Measurements from ENCODE around the gene MYORG. TPM values are rescaled to one million over a fixed set of nuclear protein-coding genes. Genes with fewer than 3 reads are reported as not detected.

The MYORG gene
- polyA plus RNA-seq, 1 experiment, result 0.22 TPM

- POLR2A ChIA-PET, result no interaction called here
- Histone ChIP-seq H3K27me3 (ENCODE audit: control insufficient read depth, insufficient read depth, low read length) (peaks cover 3% of the 10 kb centered on the region; the same call in 1 of the 2 replicates), H3K36me3 (ENCODE audit: control insufficient read depth, insufficient read depth, low read length) (no peaks in the 10 kb centered on the region), H3K4me3 (ENCODE audit: low read depth, low read length) (no peak overlapping the region)
- TF ChIP-seq, protein P1, sequence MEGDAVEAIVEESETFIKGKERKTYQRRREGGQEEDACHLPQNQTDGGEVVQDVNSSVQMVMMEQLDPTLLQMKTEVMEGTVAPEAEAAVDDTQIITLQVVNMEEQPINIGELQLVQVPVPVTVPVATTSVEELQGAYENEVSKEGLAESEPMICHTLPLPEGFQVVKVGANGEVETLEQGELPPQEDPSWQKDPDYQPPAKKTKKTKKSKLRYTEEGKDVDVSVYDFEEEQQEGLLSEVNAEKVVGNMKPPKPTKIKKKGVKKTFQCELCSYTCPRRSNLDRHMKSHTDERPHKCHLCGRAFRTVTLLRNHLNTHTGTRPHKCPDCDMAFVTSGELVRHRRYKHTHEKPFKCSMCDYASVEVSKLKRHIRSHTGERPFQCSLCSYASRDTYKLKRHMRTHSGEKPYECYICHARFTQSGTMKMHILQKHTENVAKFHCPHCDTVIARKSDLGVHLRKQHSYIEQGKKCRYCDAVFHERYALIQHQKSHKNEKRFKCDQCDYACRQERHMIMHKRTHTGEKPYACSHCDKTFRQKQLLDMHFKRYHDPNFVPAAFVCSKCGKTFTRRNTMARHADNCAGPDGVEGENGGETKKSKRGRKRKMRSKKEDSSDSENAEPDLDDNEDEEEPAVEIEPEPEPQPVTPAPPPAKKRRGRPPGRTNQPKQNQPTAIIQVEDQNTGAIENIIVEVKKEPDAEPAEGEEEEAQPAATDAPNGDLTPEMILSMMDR (IDR thresholded peaks at IDR 0.05; ENCODE audit: insufficient read depth, low read depth, low read length), result no peak
- CTCF ChIA-PET, result interaction anchor here (1.3 kb wide), 1 partner anchor 18 kb away, joined by 9 read pairs; no protein-coding TSS in a partner anchor
- DNase-seq (ENCODE audit: low read depth), result no peak
These were observed 9.0 kb upstream of the MYORG start for GRCh38 chr9:34385561-34386230.

- no peak overlapping the region for H3K4me3 ChIP-seq (ENCODE audit: low read depth, low read length)
- H3K36me3 ChIP-seq (ENCODE audit: control insufficient read depth, insufficient read depth, low read length), result no peaks in the 10 kb centered on the region
- POLR2A ChIA-PET, result no interaction called here
- CTCF ChIA-PET, result no interaction called here
- H3K27me3 ChIP-seq (ENCODE audit: control insufficient read depth, insufficient read depth, low read length), result peaks cover 3% of the 10 kb centered on the region; the same call in 1 of the 2 replicates
- TF ChIP-seq, protein P1 (IDR thresholded peaks at IDR 0.05; ENCODE audit: insufficient read depth, low read depth, low read length), result no peak
- no peak for DNase-seq (ENCODE audit: low read depth)
These were observed 7.9 kb upstream of the MYORG start for GRCh38 chr9:34384368-34385165.

- peaks cover 3% of the 10 kb centered on the region; the same call in 1 of the 2 replicates for H3K27me3 ChIP-seq (ENCODE audit: control insufficient read depth, insufficient read depth, low read length)
- ChIA-PET POLR2A (no interaction called here), CTCF (no interaction called here)
- TF ChIP-seq, protein P1 (IDR thresholded peaks at IDR 0.05; ENCODE audit: insufficient read depth, low read depth, low read length), result no peak
- DNase-seq (ENCODE audit: low read depth), result no peak
- H3K36me3 ChIP-seq (ENCODE audit: control insufficient read depth, insufficient read depth, low read length), result no peaks in the 10 kb centered on the region
- H3K4me3 ChIP-seq (ENCODE audit: low read depth, low read length), result no peak overlapping the region
These were observed 7.2 kb upstream of the MYORG start for GRCh38 chr9:34383904-34384303.

DNA sequence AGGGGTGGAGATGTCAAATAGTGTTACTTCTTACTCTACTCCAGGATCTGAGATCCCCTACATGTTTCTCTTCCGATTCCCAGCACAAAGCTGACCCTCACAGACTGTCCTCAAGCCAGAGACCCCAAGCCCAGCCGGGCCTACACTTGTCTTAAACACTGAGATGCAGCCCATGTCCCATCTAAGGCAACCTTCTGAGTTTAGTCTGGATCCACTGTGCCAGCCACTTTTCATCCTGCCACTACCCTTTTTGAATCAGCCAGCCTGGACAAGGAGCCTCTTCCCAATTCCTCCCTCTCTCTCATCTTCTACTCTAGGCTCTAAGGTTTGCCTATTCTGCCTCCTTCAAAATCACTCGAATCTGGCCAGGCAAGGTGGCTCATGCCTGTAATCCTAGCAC, 6.2 kb upstream of the MYORG start:
- no peaks in the 10 kb centered on the region for H3K36me3 ChIP-seq (ENCODE audit: control insufficient read depth, insufficient read depth, low read length)
- CTCF ChIA-PET, result no interaction called here
- DNase-seq (ENCODE audit: low read depth), result no peak

GRCh38 chr9:34382054-34382453, 5.4 kb upstream of the MYORG start:
- POLR2A ChIA-PET, result no interaction called here
- CTCF ChIA-PET, result interaction anchor here (0.6 kb wide), 1 partner anchor 166 kb away, joined by 3 read pairs; no protein-coding TSS in a partner anchor
- TF ChIP-seq, protein P1 (IDR thresholded peaks at IDR 0.05; ENCODE audit: insufficient read depth, low read depth, low read length), result no peak
- no peak for DNase-seq (ENCODE audit: low read depth)
- Histone ChIP-seq H3K27me3 (ENCODE audit: control insufficient read depth, insufficient read depth, low read length) (peaks cover 3% of the 10 kb centered on the region; the same call in 1 of the 2 replicates), H3K4me3 (ENCODE audit: low read depth, low read length) (no peak overlapping the region), H3K36me3 (ENCODE audit: control insufficient read depth, insufficient read depth, low read length) (no peaks in the 10 kb centered on the region)

More for the DNA sequence above, 6.2 kb upstream of the MYORG start:
- H3K27me3 ChIP-seq (ENCODE audit: control insufficient read depth, insufficient read depth, low read length), result peaks cover 3% of the 10 kb centered on the region; the same call in 1 of the 2 replicates
- TF ChIP-seq, protein P1 (IDR thresholded peaks at IDR 0.05; ENCODE audit: insufficient read depth, low read depth, low read length), result no peak
- POLR2A ChIA-PET, result no interaction called here
- no peak overlapping the region for H3K4me3 ChIP-seq (ENCODE audit: low read depth, low read length)
